Astrocyte of the cerebellum (primary cell): ENCODE data around the gene SPINK5.
"Not testable (repeated sequence)": the region's sequence is repeated elsewhere in the genome, so short reads cannot be mapped to it uniquely, and the experiment has no call there.

Source experiments
- DNase-seq: peaks from one replicate; pipeline ENCODE4 v3.0.0-alpha.2; 2011; ENCODE audit warnings: low read depth
- H3K4me3 ChIP-seq: 2 replicates; pipeline ENCODE4 v1.5.1; 2011; ENCODE audit warnings: mild to moderate bottlenecking, low read depth, low read length, moderate library complexity
- CTCF ChIP-seq: IDR thresholded peaks from 2 replicates; pipeline ENCODE4 v1.5.1; 2012; ENCODE audit warnings: low read length, low read depth, moderate library complexity, mild to moderate bottlenecking; ENCODE audit errors: missing control alignments
- in situ Hi-C: cut with HindIII; loops from 2 replicates; pipeline ENCODE4 v1.10.0; 2017; ENCODE audit warnings: low sequenced_read_pairs

Gene SPINK5

GRCh38 chr5:148035676-148036075 is 28.1 kb upstream of the SPINK5 start:
- no peak for DNase-seq
- in situ Hi-C loops = no loop called here
- TF ChIP-seq CTCF = no peak
- no peak overlapping the region for H3K4me3 ChIP-seq

GRCh38 chr5:148042881-148043280 is 20.9 kb upstream of the SPINK5 start:
- no peak overlapping the region for H3K4me3 ChIP-seq
- in situ Hi-C loops = no loop called here
- DNase-seq = no peak
- no peak for TF ChIP-seq CTCF

GRCh38 chr5:148043705-148044104 is 20.1 kb upstream of the SPINK5 start:
- DNase-seq = no peak
- in situ Hi-C loops = no loop called here
- TF ChIP-seq CTCF = no peak
- H3K4me3 ChIP-seq = no peak overlapping the region

GRCh38 chr5:148055160-148055559 is 8.6 kb upstream of the SPINK5 start:
- H3K4me3 ChIP-seq, DNase-seq, in situ Hi-C loops: not testable (repeated sequence)

GRCh38 chr5:148060309-148060708 is 3.5 kb upstream of the SPINK5 start:
- no peak for DNase-seq
- in situ Hi-C loops = no loop called here
- no peak for TF ChIP-seq CTCF
- H3K4me3 ChIP-seq = no peak overlapping the region

GRCh38 chr5:148060881-148061280 is 2.9 kb upstream of the SPINK5 start:
- in situ Hi-C loops = no loop called here
- no peak for TF ChIP-seq CTCF
- H3K4me3 ChIP-seq = no peak overlapping the region
- no peak for DNase-seq

GRCh38 chr5:148070621-148071020 is 6.8 kb downstream of the SPINK5 start:
- no peak for TF ChIP-seq CTCF
- in situ Hi-C loops = no loop called here
- no peak overlapping the region for H3K4me3 ChIP-seq
- no peak for DNase-seq
